Measurements from ENCODE around the gene RAPGEF5. TPM values are rescaled to one million over a fixed set of nuclear protein-coding genes. Genes with fewer than 3 reads are reported as not detected.

RAPGEF5 gene
- total and polyA plus RNA-seq, 10 of the 15 experiments (the other 5 are each of a cell fraction or from before 2014, with no cell fraction given), result 0.38 to 4.0 (median 1.6) TPM; not detected in 1

DNA sequence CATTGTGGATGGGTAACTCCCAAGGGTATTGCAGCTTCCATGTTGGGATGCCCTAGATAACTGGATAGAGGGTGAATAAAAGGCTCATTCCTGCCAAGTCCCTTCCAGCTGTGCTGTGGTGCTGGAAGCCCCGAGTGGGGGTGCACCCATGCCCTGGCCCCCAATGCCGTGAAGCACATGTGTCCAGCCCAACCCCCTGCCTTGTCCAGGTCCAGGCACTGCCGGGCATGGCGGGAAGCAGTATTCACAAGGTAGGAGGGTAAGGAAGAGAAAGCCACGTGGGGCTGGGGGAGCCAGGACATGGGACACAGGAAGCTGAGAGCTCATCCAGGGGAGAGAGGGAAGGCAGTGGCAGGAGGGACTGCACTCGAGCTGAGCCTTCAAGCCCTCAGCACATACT lies 263.0 kb downstream of the RAPGEF5 start:
- ChIA-PET SMC1A (ENCODE audit: uncharacterized antibody, unreplicated experiment) (interaction anchor here (1.0 kb wide), 1 partner anchor 9 kb away, joined by 4 read pairs; no protein-coding TSS in a partner anchor), RAD21 (ENCODE audit: unreplicated experiment) (interaction anchor here (0.7 kb wide), 1 partner anchor 10 kb away, joined by 3 read pairs; no protein-coding TSS in a partner anchor), POLR2A (no interaction called here), CTCF (interaction anchor here (1.1 to 1.4 kb wide), 3 partner anchors 10 to 12 kb away, joined by 3 to 5 read pairs (median 4); no protein-coding TSS in a partner anchor)
- Histone ChIP-seq H3K9me3 (replicated peaks; ENCODE audit: control insufficient read depth, insufficient read depth, low read length) (no peaks in the 10 kb centered on the region), H3K4me3 (no peak overlapping the region), H2AFZ (ENCODE audit: control insufficient read depth, low read depth, low read length) (no peak overlapping the region), H3K27me3 (replicated peaks in 1 of 2; ENCODE audit: control insufficient read depth in 2 of 2, insufficient read depth in 2 of 2, low read length in 1 of 2) (no peaks in the 10 kb centered on the region; a peak in 1 of 4 replicates), H3K9ac (ENCODE audit: control insufficient read depth, insufficient read depth, low read length) (no peak overlapping the region), H3K4me2 (ENCODE audit: control insufficient read depth, insufficient read depth) (no peak overlapping the region), H3K4me1 (ENCODE audit: control insufficient read depth, insufficient read depth, low read length) (no peaks in the 10 kb centered on the region), H3K36me3 (ENCODE audit: control insufficient read depth in 2 of 2, insufficient read depth in 2 of 2, low read length in 1 of 2) (no peaks in the 10 kb centered on the region), H3K27ac (ENCODE audit: control insufficient read depth, insufficient read depth) (no peak overlapping the region), H3K79me2 (ENCODE audit: control insufficient read depth, insufficient read depth, low read length) (no peaks in the 10 kb centered on the region), H4K20me1 (ENCODE audit: control insufficient read depth, insufficient read depth) (no peaks in the 10 kb centered on the region)
- no TSS peak for BruUV-seq (replicated peaks)
- FAIRE-seq (no peak), DNase-seq (ENCODE audit: low read depth, low spot score) (no peak), ATAC-seq (no peak)
- in situ Hi-C loops (cut with MboI) (no loop called here), intact Hi-C loops (cut with micrococcal nuclease; ENCODE audit: unreplicated experiment) (no loop called here)
- 12% methylated on average over 6 of the region's 6 CpGs for WGBS (ENCODE audit: insufficient coverage, insufficient replicate concordance, low lambda C conversion rate, missing lambda C conversion rate)
- TF ChIP-seq, protein P1, sequence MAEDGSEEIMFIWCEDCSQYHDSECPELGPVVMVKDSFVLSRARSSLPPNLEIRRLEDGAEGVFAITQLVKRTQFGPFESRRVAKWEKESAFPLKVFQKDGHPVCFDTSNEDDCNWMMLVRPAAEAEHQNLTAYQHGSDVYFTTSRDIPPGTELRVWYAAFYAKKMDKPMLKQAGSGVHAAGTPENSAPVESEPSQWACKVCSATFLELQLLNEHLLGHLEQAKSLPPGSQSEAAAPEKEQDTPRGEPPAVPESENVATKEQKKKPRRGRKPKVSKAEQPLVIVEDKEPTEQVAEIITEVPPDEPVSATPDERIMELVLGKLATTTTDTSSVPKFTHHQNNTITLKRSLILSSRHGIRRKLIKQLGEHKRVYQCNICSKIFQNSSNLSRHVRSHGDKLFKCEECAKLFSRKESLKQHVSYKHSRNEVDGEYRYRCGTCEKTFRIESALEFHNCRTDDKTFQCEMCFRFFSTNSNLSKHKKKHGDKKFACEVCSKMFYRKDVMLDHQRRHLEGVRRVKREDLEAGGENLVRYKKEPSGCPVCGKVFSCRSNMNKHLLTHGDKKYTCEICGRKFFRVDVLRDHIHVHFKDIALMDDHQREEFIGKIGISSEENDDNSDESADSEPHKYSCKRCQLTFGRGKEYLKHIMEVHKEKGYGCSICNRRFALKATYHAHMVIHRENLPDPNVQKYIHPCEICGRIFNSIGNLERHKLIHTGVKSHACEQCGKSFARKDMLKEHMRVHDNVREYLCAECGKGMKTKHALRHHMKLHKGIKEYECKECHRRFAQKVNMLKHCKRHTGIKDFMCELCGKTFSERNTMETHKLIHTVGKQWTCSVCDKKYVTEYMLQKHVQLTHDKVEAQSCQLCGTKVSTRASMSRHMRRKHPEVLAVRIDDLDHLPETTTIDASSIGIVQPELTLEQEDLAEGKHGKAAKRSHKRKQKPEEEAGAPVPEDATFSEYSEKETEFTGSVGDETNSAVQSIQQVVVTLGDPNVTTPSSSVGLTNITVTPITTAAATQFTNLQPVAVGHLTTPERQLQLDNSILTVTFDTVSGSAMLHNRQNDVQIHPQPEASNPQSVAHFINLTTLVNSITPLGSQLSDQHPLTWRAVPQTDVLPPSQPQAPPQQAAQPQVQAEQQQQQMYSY (CRISPR knock-in tag; IDR thresholded peaks at IDR 0.05), result no peak
- no peak for TF ChIP-seq NFYB (IDR thresholded peaks at IDR 0.05; ENCODE audit: insufficient read depth, low read depth, low read length)
- no peak for TF ChIP-seq JUNB (IDR thresholded peaks at IDR 0.05)
- TF ChIP-seq TARDBP (IDR thresholded peaks at IDR 0.05; ENCODE audit: borderline replicate concordance), result no peak
- no peak for TF ChIP-seq HDAC2 (IDR thresholded peaks at IDR 0.05)
- TF ChIP-seq, protein P2, sequence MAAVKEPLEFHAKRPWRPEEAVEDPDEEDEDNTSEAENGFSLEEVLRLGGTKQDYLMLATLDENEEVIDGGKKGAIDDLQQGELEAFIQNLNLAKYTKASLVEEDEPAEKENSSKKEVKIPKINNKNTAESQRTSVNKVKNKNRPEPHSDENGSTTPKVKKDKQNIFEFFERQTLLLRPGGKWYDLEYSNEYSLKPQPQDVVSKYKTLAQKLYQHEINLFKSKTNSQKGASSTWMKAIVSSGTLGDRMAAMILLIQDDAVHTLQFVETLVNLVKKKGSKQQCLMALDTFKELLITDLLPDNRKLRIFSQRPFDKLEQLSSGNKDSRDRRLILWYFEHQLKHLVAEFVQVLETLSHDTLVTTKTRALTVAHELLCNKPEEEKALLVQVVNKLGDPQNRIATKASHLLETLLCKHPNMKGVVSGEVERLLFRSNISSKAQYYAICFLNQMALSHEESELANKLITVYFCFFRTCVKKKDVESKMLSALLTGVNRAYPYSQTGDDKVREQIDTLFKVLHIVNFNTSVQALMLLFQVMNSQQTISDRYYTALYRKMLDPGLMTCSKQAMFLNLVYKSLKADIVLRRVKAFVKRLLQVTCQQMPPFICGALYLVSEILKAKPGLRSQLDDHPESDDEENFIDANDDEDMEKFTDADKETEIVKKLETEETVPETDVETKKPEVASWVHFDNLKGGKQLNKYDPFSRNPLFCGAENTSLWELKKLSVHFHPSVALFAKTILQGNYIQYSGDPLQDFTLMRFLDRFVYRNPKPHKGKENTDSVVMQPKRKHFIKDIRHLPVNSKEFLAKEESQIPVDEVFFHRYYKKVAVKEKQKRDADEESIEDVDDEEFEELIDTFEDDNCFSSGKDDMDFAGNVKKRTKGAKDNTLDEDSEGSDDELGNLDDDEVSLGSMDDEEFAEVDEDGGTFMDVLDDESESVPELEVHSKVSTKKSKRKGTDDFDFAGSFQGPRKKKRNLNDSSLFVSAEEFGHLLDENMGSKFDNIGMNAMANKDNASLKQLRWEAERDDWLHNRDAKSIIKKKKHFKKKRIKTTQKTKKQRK (IDR thresholded peaks at IDR 0.05; ENCODE audit: low read depth, low read length), result no peak
- TF ChIP-seq ZNF217 (IDR thresholded peaks at IDR 0.05), result no peak
- no peak for TF ChIP-seq SMAD1 (IDR thresholded peaks at IDR 0.05; ENCODE audit: low read depth, partially characterized antibody)
- TF ChIP-seq, protein P3, sequence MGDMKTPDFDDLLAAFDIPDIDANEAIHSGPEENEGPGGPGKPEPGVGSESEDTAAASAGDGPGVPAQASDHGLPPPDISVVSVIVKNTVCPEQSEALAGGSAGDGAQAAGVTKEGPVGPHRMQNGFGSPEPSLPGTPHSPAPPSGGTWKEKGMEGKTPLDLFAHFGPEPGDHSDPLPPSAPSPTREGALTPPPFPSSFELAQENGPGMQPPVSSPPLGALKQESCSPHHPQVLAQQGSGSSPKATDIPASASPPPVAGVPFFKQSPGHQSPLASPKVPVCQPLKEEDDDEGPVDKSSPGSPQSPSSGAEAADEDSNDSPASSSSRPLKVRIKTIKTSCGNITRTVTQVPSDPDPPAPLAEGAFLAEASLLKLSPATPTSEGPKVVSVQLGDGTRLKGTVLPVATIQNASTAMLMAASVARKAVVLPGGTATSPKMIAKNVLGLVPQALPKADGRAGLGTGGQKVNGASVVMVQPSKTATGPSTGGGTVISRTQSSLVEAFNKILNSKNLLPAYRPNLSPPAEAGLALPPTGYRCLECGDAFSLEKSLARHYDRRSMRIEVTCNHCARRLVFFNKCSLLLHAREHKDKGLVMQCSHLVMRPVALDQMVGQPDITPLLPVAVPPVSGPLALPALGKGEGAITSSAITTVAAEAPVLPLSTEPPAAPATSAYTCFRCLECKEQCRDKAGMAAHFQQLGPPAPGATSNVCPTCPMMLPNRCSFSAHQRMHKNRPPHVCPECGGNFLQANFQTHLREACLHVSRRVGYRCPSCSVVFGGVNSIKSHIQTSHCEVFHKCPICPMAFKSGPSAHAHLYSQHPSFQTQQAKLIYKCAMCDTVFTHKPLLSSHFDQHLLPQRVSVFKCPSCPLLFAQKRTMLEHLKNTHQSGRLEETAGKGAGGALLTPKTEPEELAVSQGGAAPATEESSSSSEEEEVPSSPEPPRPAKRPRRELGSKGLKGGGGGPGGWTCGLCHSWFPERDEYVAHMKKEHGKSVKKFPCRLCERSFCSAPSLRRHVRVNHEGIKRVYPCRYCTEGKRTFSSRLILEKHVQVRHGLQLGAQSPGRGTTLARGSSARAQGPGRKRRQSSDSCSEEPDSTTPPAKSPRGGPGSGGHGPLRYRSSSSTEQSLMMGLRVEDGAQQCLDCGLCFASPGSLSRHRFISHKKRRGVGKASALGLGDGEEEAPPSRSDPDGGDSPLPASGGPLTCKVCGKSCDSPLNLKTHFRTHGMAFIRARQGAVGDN (IDR thresholded peaks at IDR 0.05), result no peak
- TF ChIP-seq, protein P4, sequence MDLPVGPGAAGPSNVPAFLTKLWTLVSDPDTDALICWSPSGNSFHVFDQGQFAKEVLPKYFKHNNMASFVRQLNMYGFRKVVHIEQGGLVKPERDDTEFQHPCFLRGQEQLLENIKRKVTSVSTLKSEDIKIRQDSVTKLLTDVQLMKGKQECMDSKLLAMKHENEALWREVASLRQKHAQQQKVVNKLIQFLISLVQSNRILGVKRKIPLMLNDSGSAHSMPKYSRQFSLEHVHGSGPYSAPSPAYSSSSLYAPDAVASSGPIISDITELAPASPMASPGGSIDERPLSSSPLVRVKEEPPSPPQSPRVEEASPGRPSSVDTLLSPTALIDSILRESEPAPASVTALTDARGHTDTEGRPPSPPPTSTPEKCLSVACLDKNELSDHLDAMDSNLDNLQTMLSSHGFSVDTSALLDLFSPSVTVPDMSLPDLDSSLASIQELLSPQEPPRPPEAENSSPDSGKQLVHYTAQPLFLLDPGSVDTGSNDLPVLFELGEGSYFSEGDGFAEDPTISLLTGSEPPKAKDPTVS (IDR thresholded peaks at IDR 0.05; ENCODE audit: low read depth, low read length), result no peak
- TF ChIP-seq HCFC1 (IDR thresholded peaks at IDR 0.05; ENCODE audit: low read length), result no peak

Data from GM12878 (cell line).